Astrocyte (in vitro differentiated cells and primary cell): Measurements from ENCODE around the gene MPV17L. TPM values are rescaled to one million over a fixed set of nuclear protein-coding genes. Genes with fewer than 3 reads are reported as not detected.

Source experiments
- DNase-seq: peaks from one replicate; pipeline ENCODE4 v3.0.0-alpha.2; 2010; ENCODE audit warnings: low read depth
- FAIRE-seq: peaks from 2 replicates; lab custom pipeline; 2011; peaks lifted over from hg19 to GRCh38; lab: Jason Lieb, UNC
- H2AFZ ChIP-seq: 2 replicates; pipeline ENCODE4 v1.6.0; 2012; ENCODE audit warnings: low read depth, low read length, inconsistent platforms
- H3K27ac ChIP-seq: 2 replicates; pipeline ENCODE4 v1.5.1; 2011; ENCODE audit warnings: low read depth, low read length, inconsistent platforms
- H3K27me3 ChIP-seq: 2 replicates; pipeline ENCODE4 v1.6.0; 2011; ENCODE audit warnings: low read length, inconsistent platforms; ENCODE audit not compliant: insufficient read depth
- H3K36me3 ChIP-seq: 2 replicates; pipeline ENCODE4 v1.5.1; 2011; ENCODE audit warnings: low read length, inconsistent platforms; ENCODE audit not compliant: insufficient read depth
- H3K4me1 ChIP-seq: 2 replicates; pipeline ENCODE4 v1.5.1; 2011; ENCODE audit warnings: low read length, inconsistent platforms; ENCODE audit not compliant: insufficient read depth
- H3K4me2 ChIP-seq: 2 replicates; pipeline ENCODE4 v1.6.0; 2012; ENCODE audit warnings: low read length, inconsistent platforms
- H3K4me3 ChIP-seq: 2 replicates; pipeline ENCODE4 v1.5.1; 2011; ENCODE audit warnings: low read depth, mild to moderate bottlenecking, low read length, inconsistent platforms; ENCODE audit not compliant: insufficient read depth
- H3K79me2 ChIP-seq: 2 replicates; pipeline ENCODE4 v1.6.0; 2012; ENCODE audit warnings: mild to moderate bottlenecking, low read length, inconsistent platforms; ENCODE audit not compliant: insufficient read depth
- H3K9ac ChIP-seq: 2 replicates; pipeline ENCODE4 v1.6.0; 2012; ENCODE audit warnings: mild to moderate bottlenecking, low read length, inconsistent platforms
- H3K9me3 ChIP-seq: 2 replicates; pipeline ENCODE4 v1.5.1; 2012; ENCODE audit warnings: low read depth, mild to moderate bottlenecking, low read length, inconsistent platforms; ENCODE audit not compliant: insufficient read depth
- H4K20me1 ChIP-seq: 2 replicates; pipeline ENCODE4 v1.6.0; 2012; ENCODE audit warnings: low read length, inconsistent platforms; ENCODE audit not compliant: insufficient read depth
- H3K27ac Mint-ChIP-seq: one replicate; pipeline ENCODE4 v1.8.0; 2021; ENCODE audit warnings: mild to moderate bottlenecking, mixed read lengths; ENCODE audit not compliant: unreplicated experiment
- H3K27me3 Mint-ChIP-seq: one replicate; pipeline ENCODE4 v1.8.0; 2021; ENCODE audit warnings: low read depth, mixed read lengths; ENCODE audit not compliant: unreplicated experiment
- H3K36me3 Mint-ChIP-seq: one replicate; pipeline ENCODE4 v1.8.0; 2021; ENCODE audit warnings: low read depth, mixed read lengths; ENCODE audit not compliant: unreplicated experiment
- H3K4me1 Mint-ChIP-seq: one replicate; pipeline ENCODE4 v1.8.0; 2021; ENCODE audit warnings: low read depth, mixed read lengths; ENCODE audit not compliant: unreplicated experiment
- H3K4me3 Mint-ChIP-seq: one replicate; pipeline ENCODE4 v1.8.0; 2021; ENCODE audit warnings: mild to moderate bottlenecking, moderate library complexity, mixed read lengths; ENCODE audit not compliant: unreplicated experiment
- H3K9me3 Mint-ChIP-seq: one replicate; pipeline ENCODE4 v1.8.0; 2021; ENCODE audit warnings: mild to moderate bottlenecking, mixed read lengths; ENCODE audit not compliant: unreplicated experiment
- EZH2 ChIP-seq: IDR thresholded peaks from 2 replicates; pipeline ENCODE4 v1.6.1; 2012; ENCODE audit warnings: mild to moderate bottlenecking, low read length, inconsistent platforms; ENCODE audit not compliant: insufficient read depth
- total RNA-seq: library from RNA; stranded (reverse); gene quantifications from 2 replicates; pipeline ENCODE4 v1.2.1, GENCODE V29; 2021
- TF ChIP-seq, protein P1 (sequence below): IDR thresholded peaks from 2 replicates; pipeline ENCODE4 v1.5.1; 2011; ENCODE audit warnings: low read depth, mild to moderate bottlenecking, inconsistent platforms, low read length, moderate library complexity; ENCODE audit not compliant: insufficient read depth

Gene MPV17L
- total RNA-seq, 1 donor from 2014 or later: 0.73 TPM

DNA sequence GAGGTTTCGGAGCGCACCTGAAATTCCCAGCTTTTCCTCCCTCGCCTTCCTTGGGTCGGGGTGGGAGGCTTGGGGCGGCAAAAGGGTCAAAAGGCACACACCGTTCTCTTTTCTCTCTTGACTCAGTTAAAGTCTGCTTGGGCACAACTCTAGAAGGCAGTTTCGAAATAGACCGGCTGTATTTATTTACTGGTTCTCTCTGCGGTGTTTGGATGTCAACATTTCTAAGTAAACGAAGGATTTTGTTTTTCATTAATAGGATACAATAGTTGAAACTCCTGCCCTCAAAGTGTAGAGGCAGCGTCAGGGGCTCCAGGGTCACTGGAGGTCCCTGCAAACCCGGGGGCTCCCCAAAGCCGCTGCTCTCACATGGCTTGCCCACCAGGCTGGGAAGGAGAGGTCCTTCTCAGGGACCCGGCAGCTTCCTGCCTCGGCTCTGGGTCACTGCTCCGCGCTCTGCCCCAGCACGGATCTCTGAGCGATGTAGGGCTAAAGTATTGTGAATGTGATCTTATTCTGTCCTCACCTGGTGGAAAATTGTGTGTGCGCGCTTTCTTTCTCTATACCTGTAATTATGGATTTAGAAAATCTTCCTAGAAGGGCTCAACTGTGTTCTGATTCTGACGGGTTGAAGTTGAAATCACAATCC is 39.8 kb downstream of the MPV17L start:
- H3K27me3 Mint-ChIP-seq: no peaks in the 10 kb centered on the region

DNA sequence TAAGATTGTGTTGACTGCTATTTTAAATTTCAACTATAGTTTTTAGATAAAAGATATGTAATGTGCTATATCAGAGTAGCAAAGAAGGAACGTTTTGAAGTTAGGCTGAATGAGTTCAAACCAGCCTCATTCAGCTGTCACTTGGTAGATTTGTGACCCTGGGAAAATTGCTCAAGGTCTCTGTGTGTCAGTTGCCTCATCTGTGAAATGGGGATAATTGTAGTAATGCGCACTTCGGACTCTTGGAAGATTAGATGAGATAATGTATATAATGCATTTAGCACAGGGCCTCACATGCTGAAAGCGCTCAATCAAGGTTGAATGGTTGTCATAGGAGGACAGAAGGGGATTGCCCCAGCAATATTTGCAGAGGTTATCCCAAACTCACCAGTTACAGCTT is 43.5 kb downstream of the MPV17L start:
- no peak for FAIRE-seq
- Mint-ChIP-seq H3K9me3 (no peaks in the 10 kb centered on the region), H3K27ac (no peak overlapping the region), H3K27me3 (no peaks in the 10 kb centered on the region), H3K36me3 (no peaks in the 10 kb centered on the region), H3K4me3 (no peak overlapping the region), H3K4me1 (peaks cover 7% of the 10 kb centered on the region)
- Histone ChIP-seq H3K4me3 (no peak overlapping the region), H3K27ac (peak overlapping the region; percentile 90), H3K36me3 (no peaks in the 10 kb centered on the region), H3K79me2 (peaks cover 77% of the 10 kb centered on the region), H3K4me1 (peaks cover 27% of the 10 kb centered on the region), H3K9me3 (no peaks in the 10 kb centered on the region), H3K4me2 (peak overlapping the region; percentile 72), H4K20me1 (peaks cover 26% of the 10 kb centered on the region), H3K9ac (peak overlapping the region; percentile 55), H2AFZ (no peak overlapping the region), H3K27me3 (no peaks in the 10 kb centered on the region)
- no peak for TF ChIP-seq EZH2
- TF ChIP-seq, protein P1, sequence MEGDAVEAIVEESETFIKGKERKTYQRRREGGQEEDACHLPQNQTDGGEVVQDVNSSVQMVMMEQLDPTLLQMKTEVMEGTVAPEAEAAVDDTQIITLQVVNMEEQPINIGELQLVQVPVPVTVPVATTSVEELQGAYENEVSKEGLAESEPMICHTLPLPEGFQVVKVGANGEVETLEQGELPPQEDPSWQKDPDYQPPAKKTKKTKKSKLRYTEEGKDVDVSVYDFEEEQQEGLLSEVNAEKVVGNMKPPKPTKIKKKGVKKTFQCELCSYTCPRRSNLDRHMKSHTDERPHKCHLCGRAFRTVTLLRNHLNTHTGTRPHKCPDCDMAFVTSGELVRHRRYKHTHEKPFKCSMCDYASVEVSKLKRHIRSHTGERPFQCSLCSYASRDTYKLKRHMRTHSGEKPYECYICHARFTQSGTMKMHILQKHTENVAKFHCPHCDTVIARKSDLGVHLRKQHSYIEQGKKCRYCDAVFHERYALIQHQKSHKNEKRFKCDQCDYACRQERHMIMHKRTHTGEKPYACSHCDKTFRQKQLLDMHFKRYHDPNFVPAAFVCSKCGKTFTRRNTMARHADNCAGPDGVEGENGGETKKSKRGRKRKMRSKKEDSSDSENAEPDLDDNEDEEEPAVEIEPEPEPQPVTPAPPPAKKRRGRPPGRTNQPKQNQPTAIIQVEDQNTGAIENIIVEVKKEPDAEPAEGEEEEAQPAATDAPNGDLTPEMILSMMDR: no peak
- DNase-seq: no peak

More for the DNA sequence above, 39.8 kb downstream of the MPV17L start:
- peak overlapping the region; percentile 93 for H3K4me3 Mint-ChIP-seq
- peak overlapping the region; percentile 84 for H3K9ac ChIP-seq
- H3K9me3 Mint-ChIP-seq: no peaks in the 10 kb centered on the region
- H3K4me3 ChIP-seq: peak overlapping the region; percentile 96
- no peaks in the 10 kb centered on the region for H3K27me3 ChIP-seq
- no peak overlapping the region for H3K27ac Mint-ChIP-seq
- peak overlapping the region; percentile 96 for H3K4me2 ChIP-seq
- H3K9me3 ChIP-seq: no peaks in the 10 kb centered on the region
- H3K36me3 Mint-ChIP-seq: no peaks in the 10 kb centered on the region
- no peaks in the 10 kb centered on the region for H3K36me3 ChIP-seq
- H3K4me1 Mint-ChIP-seq: peaks cover 2% of the 10 kb centered on the region
- H3K27ac ChIP-seq: no peak overlapping the region
- TF ChIP-seq, protein P1: no peak
- no peak for TF ChIP-seq EZH2
- peak overlapping the region; percentile 86 for H2AFZ ChIP-seq
- H3K4me1 ChIP-seq: peaks cover 18% of the 10 kb centered on the region
- H4K20me1 ChIP-seq: peaks cover 21% of the 10 kb centered on the region
- no peak for DNase-seq
- no peak for FAIRE-seq
- peaks cover 50% of the 10 kb centered on the region for H3K79me2 ChIP-seq

DNA sequence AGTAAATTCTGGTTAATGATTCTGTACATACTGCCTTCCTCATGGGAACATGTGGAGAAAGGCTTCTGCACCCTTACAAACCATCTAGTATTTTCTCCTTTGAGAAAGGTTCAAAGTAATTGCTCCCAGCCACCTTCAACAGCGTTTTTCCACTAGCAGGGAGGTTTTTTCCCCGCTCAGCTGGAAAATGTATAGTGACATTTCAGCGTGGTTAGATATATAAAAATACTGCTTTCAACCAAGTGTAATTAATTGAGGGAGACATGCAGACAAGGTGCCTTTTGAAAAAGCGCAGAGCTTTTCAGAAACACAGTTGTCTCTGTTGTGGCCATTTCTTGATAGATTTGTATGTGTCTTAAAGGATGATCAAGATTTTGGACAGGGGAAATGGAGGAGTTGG is 44.0 kb downstream of the MPV17L start:
- Histone ChIP-seq H4K20me1 (peaks cover 30% of the 10 kb centered on the region), H3K79me2 (peaks cover 81% of the 10 kb centered on the region), H3K9ac (peak overlapping the region; percentile 55), H3K9me3 (no peaks in the 10 kb centered on the region), H3K36me3 (no peaks in the 10 kb centered on the region), H3K27me3 (no peaks in the 10 kb centered on the region), H3K27ac (peak overlapping the region; percentile 90), H3K4me1 (peaks cover 26% of the 10 kb centered on the region), H2AFZ (no peak overlapping the region), H3K4me3 (no peak overlapping the region), H3K4me2 (peak overlapping the region; percentile 72)
- no peak overlapping the region for H3K27ac Mint-ChIP-seq
- FAIRE-seq (no peak), DNase-seq (no peak)
- no peaks in the 10 kb centered on the region for H3K36me3 Mint-ChIP-seq
- H3K9me3 Mint-ChIP-seq: no peaks in the 10 kb centered on the region
- peaks cover 7% of the 10 kb centered on the region for H3K4me1 Mint-ChIP-seq
- no peaks in the 10 kb centered on the region for H3K27me3 Mint-ChIP-seq
- TF ChIP-seq, protein P1: no peak
- no peak for TF ChIP-seq EZH2
- no peak overlapping the region for H3K4me3 Mint-ChIP-seq
